ENCODE measurements around the gene SHISA9.
A peak's percentile ranks its signal among the peaks of the same experiment; 100 is the strongest.

The SHISA9 gene

GRCh38 chr16:12965274-12965804, 63.9 kb downstream of the SHISA9 start:
- no CpG with 5 or more reads among the region's 7 CpGs for WGBS (ENCODE audit: extremely low coverage, insufficient coverage, insufficient read length)
- Histone ChIP-seq H3K14ac (ENCODE audit: low read length) (no peak overlapping the region), H3K9me3 (ENCODE audit: insufficient read depth, low read depth, low read length) (peaks cover 5% of the 10 kb centered on the region)

GRCh38 chr16:12971241-12971640, 69.8 kb downstream of the SHISA9 start:
- Histone ChIP-seq H3K36me3 (ENCODE audit: control insufficient read depth in 1 of 2, insufficient read depth in 2 of 2, low read length in 2 of 2) (no peaks in the 10 kb centered on the region), H2BK12ac (ENCODE audit: low read length) (no peak overlapping the region), H3K4ac (ENCODE audit: low read depth, low read length) (no peak overlapping the region), H3K4me2 (ENCODE audit: low read length) (no peak overlapping the region), H3K18ac (ENCODE audit: low read length) (no peak overlapping the region), H3K14ac (ENCODE audit: low read length) (no peak overlapping the region), H3K4me1 (ENCODE audit: control insufficient read depth in 1 of 2, insufficient read depth in 2 of 2, low read length in 2 of 2) (peaks cover 4 to 6% of the 10 kb centered on the region in 2 experiments), H2AK5ac (ENCODE audit: low read length) (no peak overlapping the region), H2BK120ac (ENCODE audit: insufficient read depth, low read length, poor library complexity) (no peak overlapping the region), H2BK5ac (ENCODE audit: low read depth, low read length, poor library complexity) (no peak overlapping the region), H3K79me2 (ENCODE audit: control insufficient read depth, insufficient read depth, low read length, poor library complexity) (no peaks in the 10 kb centered on the region), H3K9ac (ENCODE audit: low read length) (no peak overlapping the region), H2AFZ (ENCODE audit: insufficient read depth, low read length, poor library complexity) (no peak overlapping the region), H3K23ac (ENCODE audit: low read length) (no peak overlapping the region), H3K79me1 (ENCODE audit: low read length) (no peaks in the 10 kb centered on the region), H4K8ac (ENCODE audit: low read depth, low read length) (no peak overlapping the region), H4K91ac (ENCODE audit: low read depth, low read length) (no peak overlapping the region), H3K27me3 (ENCODE audit: insufficient read depth, low read length) (no peaks in the 10 kb centered on the region), H3K4me3 (ENCODE audit: low read depth, low read length) (no peak overlapping the region), H3K9me3 (ENCODE audit: insufficient read depth, low read depth, low read length) (no peaks in the 10 kb centered on the region), H3K27ac (ENCODE audit: low read depth, low read length) (no peak overlapping the region), H4K12ac (ENCODE audit: low read depth, low read length) (no peak overlapping the region)
- no CpG with 5 or more reads among the region's 2 CpGs for WGBS (ENCODE audit: extremely low coverage, insufficient coverage, insufficient read length)
- no peak for DNase-seq

More at GRCh38 chr16:12965274-12965804, 63.9 kb downstream of the SHISA9 start:
- Histone ChIP-seq H3K4me1 (ENCODE audit: control insufficient read depth in 1 of 2, insufficient read depth in 2 of 2, low read length in 2 of 2) (no peaks in the 10 kb centered on the region), H3K79me2 (ENCODE audit: control insufficient read depth, insufficient read depth, low read length, poor library complexity) (no peaks in the 10 kb centered on the region), H2BK5ac (ENCODE audit: low read depth, low read length, poor library complexity) (no peak overlapping the region), H3K9ac (ENCODE audit: low read length) (no peak overlapping the region), H2BK120ac (ENCODE audit: insufficient read depth, low read length, poor library complexity) (no peak overlapping the region), H3K4me3 (ENCODE audit: low read depth, low read length) (no peak overlapping the region), H4K91ac (ENCODE audit: low read depth, low read length) (no peak overlapping the region), H3K27ac (ENCODE audit: low read depth, low read length) (no peak overlapping the region), H3K4ac (ENCODE audit: low read depth, low read length) (peak overlapping the region; percentile 38), H3K79me1 (ENCODE audit: low read length) (no peaks in the 10 kb centered on the region), H4K12ac (ENCODE audit: low read depth, low read length) (no peak overlapping the region), H4K8ac (ENCODE audit: low read depth, low read length) (no peak overlapping the region), H3K18ac (ENCODE audit: low read length) (no peak overlapping the region), H2AFZ (ENCODE audit: insufficient read depth, low read length, poor library complexity) (no peak overlapping the region), H2AK5ac (ENCODE audit: low read length) (no peak overlapping the region), H3K36me3 (ENCODE audit: control insufficient read depth in 1 of 2, insufficient read depth in 2 of 2, low read length in 2 of 2) (no peaks in the 10 kb centered on the region), H3K27me3 (ENCODE audit: insufficient read depth, low read length) (no peaks in the 10 kb centered on the region), H2BK12ac (ENCODE audit: low read length) (no peak overlapping the region), H3K4me2 (ENCODE audit: low read length) (no peak overlapping the region), H3K23ac (ENCODE audit: low read length) (no peak overlapping the region)
- DNase-seq, result no peak

- no peak overlapping the region for H3K4me2 ChIP-seq (ENCODE audit: low read length)
- no peak overlapping the region for H2BK12ac ChIP-seq (ENCODE audit: low read length)
- whole genome bisulfite sequencing (ENCODE audit: extremely low coverage, insufficient coverage, insufficient read length), result no CpG with 5 or more reads among the region's 3 CpGs
Measured at GRCh38 chr16:12972246-12972645, 70.8 kb downstream of the SHISA9 start.

GRCh38 chr16:12975766-12976165, 74.4 kb downstream of the SHISA9 start:
- no peak overlapping the region for H3K18ac ChIP-seq (ENCODE audit: low read length)
- H3K79me2 ChIP-seq (ENCODE audit: control insufficient read depth, insufficient read depth, low read length, poor library complexity), result no peaks in the 10 kb centered on the region
- H3K14ac ChIP-seq (ENCODE audit: low read length), result no peak overlapping the region
- no peak overlapping the region for H3K9ac ChIP-seq (ENCODE audit: low read length)
- H3K27ac ChIP-seq (ENCODE audit: low read depth, low read length), result no peak overlapping the region
- no peak overlapping the region for H3K23ac ChIP-seq (ENCODE audit: low read length)
- DNase-seq, result no peak
- no peaks in the 10 kb centered on the region for H3K79me1 ChIP-seq (ENCODE audit: low read length)
- H3K4ac ChIP-seq (ENCODE audit: low read depth, low read length), result no peak overlapping the region
- no CpG with 5 or more reads among the region's 3 CpGs for WGBS (ENCODE audit: extremely low coverage, insufficient coverage, insufficient read length)
- no peak overlapping the region for H4K8ac ChIP-seq (ENCODE audit: low read depth, low read length)
- H2BK12ac ChIP-seq (ENCODE audit: low read length), result no peak overlapping the region
- H3K27me3 ChIP-seq (ENCODE audit: insufficient read depth, low read length), result no peaks in the 10 kb centered on the region
- no peak overlapping the region for H2BK5ac ChIP-seq (ENCODE audit: low read depth, low read length, poor library complexity)
- H2AK5ac ChIP-seq (ENCODE audit: low read length), result no peak overlapping the region
- no peak overlapping the region for H2BK120ac ChIP-seq (ENCODE audit: insufficient read depth, low read length, poor library complexity)
- no peaks in the 10 kb centered on the region for H3K36me3 ChIP-seq (ENCODE audit: control insufficient read depth in 1 of 2, insufficient read depth in 2 of 2, low read length in 2 of 2)
- no peak overlapping the region for H3K4me3 ChIP-seq (ENCODE audit: low read depth, low read length)
- H2AFZ ChIP-seq (ENCODE audit: insufficient read depth, low read length, poor library complexity), result no peak overlapping the region
- H3K4me1 ChIP-seq (ENCODE audit: control insufficient read depth in 1 of 2, insufficient read depth in 2 of 2, low read length in 2 of 2), result peaks cover 4 to 6% of the 10 kb centered on the region in 2 experiments
- no peak overlapping the region for H3K4me2 ChIP-seq (ENCODE audit: low read length)
- H3K9me3 ChIP-seq (ENCODE audit: insufficient read depth, low read depth, low read length), result no peaks in the 10 kb centered on the region
- H4K12ac ChIP-seq (ENCODE audit: low read depth, low read length), result no peak overlapping the region
- no peak overlapping the region for H4K91ac ChIP-seq (ENCODE audit: low read depth, low read length)

More at GRCh38 chr16:12972246-12972645, 70.8 kb downstream of the SHISA9 start:
- H3K4me1 ChIP-seq (ENCODE audit: control insufficient read depth in 1 of 2, insufficient read depth in 2 of 2, low read length in 2 of 2), result peaks cover 4 to 6% of the 10 kb centered on the region in 2 experiments
- no peaks in the 10 kb centered on the region for H3K79me1 ChIP-seq (ENCODE audit: low read length)
- H4K12ac ChIP-seq (ENCODE audit: low read depth, low read length), result no peak overlapping the region
- no peak overlapping the region for H4K91ac ChIP-seq (ENCODE audit: low read depth, low read length)
- no peak overlapping the region for H3K23ac ChIP-seq (ENCODE audit: low read length)
- no peak overlapping the region for H2AK5ac ChIP-seq (ENCODE audit: low read length)
- no peak overlapping the region for H3K27ac ChIP-seq (ENCODE audit: low read depth, low read length)
- H3K4me3 ChIP-seq (ENCODE audit: low read depth, low read length), result no peak overlapping the region
- no peak overlapping the region for H4K8ac ChIP-seq (ENCODE audit: low read depth, low read length)
- no peak overlapping the region for H3K14ac ChIP-seq (ENCODE audit: low read length)
- H3K36me3 ChIP-seq (ENCODE audit: control insufficient read depth in 1 of 2, insufficient read depth in 2 of 2, low read length in 2 of 2), result no peaks in the 10 kb centered on the region
- H3K18ac ChIP-seq (ENCODE audit: low read length), result no peak overlapping the region
- H3K9me3 ChIP-seq (ENCODE audit: insufficient read depth, low read depth, low read length), result no peaks in the 10 kb centered on the region
- H3K27me3 ChIP-seq (ENCODE audit: insufficient read depth, low read length), result no peaks in the 10 kb centered on the region
- no peak overlapping the region for H2BK5ac ChIP-seq (ENCODE audit: low read depth, low read length, poor library complexity)
- H3K79me2 ChIP-seq (ENCODE audit: control insufficient read depth, insufficient read depth, low read length, poor library complexity), result no peaks in the 10 kb centered on the region
- H2BK120ac ChIP-seq (ENCODE audit: insufficient read depth, low read length, poor library complexity), result no peak overlapping the region
- H3K4ac ChIP-seq (ENCODE audit: low read depth, low read length), result no peak overlapping the region
- H2AFZ ChIP-seq (ENCODE audit: insufficient read depth, low read length, poor library complexity), result no peak overlapping the region
- DNase-seq, result no peak
- no peak overlapping the region for H3K9ac ChIP-seq (ENCODE audit: low read length)

All from trophoblast cell (in vitro differentiated cells and primary cell).